Stimulated activated CD4-positive, alpha-beta T cell treated with anti-CD3 and anti-CD28 coated beads, TNF-alpha, amount 100 ng/mL, for 4 hours (primary cell): Measurements from ENCODE around the gene LDB3.
A peak's percentile ranks its signal among the peaks of the same experiment; 100 is the strongest.
"Not testable (repeated sequence)": the region's sequence is repeated elsewhere in the genome, so short reads cannot be mapped to it uniquely, and the experiment has no call there.

ENCODE experiments used
- DNase-seq, 3 experiments: peaks; one replicate each; pipeline ENCODE4 v3.0.0-alpha.2; 2020; ENCODE audit warnings: low read depth in 3 of 3

LDB3 gene

GRCh38 chr10:86730227-86730626 lies 61.9 kb downstream of the LDB3 start:
- DNase-seq, result no peak

- no peak for DNase-seq
These were observed 64.5 kb downstream of the LDB3 start for GRCh38 chr10:86732771-86733170.

- DNase-seq, result no peak
These were observed 65.0 kb downstream of the LDB3 start for GRCh38 chr10:86733260-86733671.

GRCh38 chr10:86734207-86734988 lies 66.1 kb downstream of the LDB3 start:
- DNase-seq, result no peak

- not testable (repeated sequence) for DNase-seq
These were observed 67.0 kb downstream of the LDB3 start for GRCh38 chr10:86735278-86735677.

GRCh38 chr10:86742230-86742629 lies 73.9 kb downstream of the LDB3 start:
- DNase-seq, result no peak

- no peak for DNase-seq
These were observed 75.9 kb downstream of the LDB3 start for GRCh38 chr10:86744067-86744725.

- no peak for DNase-seq
These were observed 79.7 kb downstream of the LDB3 start for GRCh38 chr10:86747796-86748581.

GRCh38 chr10:86749854-86750253 lies 81.5 kb downstream of the LDB3 start:
- DNase-seq, result no peak

GRCh38 chr10:86751477-86751876 lies 83.2 kb downstream of the LDB3 start:
- no peak for DNase-seq

GRCh38 chr10:86752311-86752710 lies 84.0 kb downstream of the LDB3 start:
- no peak for DNase-seq

GRCh38 chr10:86753051-86753450 lies 84.7 kb downstream of the LDB3 start:
- DNase-seq, result no peak

- DNase-seq, result no peak
These were observed 85.5 kb downstream of the LDB3 start for GRCh38 chr10:86753638-86754434.

- no peak for DNase-seq
These were observed 87.1 kb downstream of the LDB3 start for GRCh38 chr10:86755454-86755739.

GRCh38 chr10:86755740-86756510 lies 87.6 kb downstream of the LDB3 start:
- DNase-seq, result peak; percentile 77 to 90 (median 83)

- no peak for DNase-seq
These were observed 88.3 kb downstream of the LDB3 start, which contains the start of gene BMPR1A for GRCh38 chr10:86756511-86757112. BMPR1A (plus strand) TSS chr10:86756619; CDS start chr10:86876019, 119,400 bp downstream.

- DNase-seq, result no peak
These were observed 89.0 kb downstream of the LDB3 start for GRCh38 chr10:86757113-86757972.

- no peak for DNase-seq
These were observed 90.1 kb downstream of the LDB3 start for GRCh38 chr10:86758189-86759072.
